MG63 (cell line): ENCODE data around the gene RTEL1. TPM values are rescaled to one million over a fixed set of nuclear protein-coding genes. Genes with fewer than 3 reads are reported as not detected.
A peak's percentile ranks its signal among the peaks of the same experiment; 100 is the strongest.
"Not testable (repeated sequence)": the region's sequence is repeated elsewhere in the genome, so short reads cannot be mapped to it uniquely, and the experiment has no call there.

Source experiments
- DNase-seq: peaks from one replicate; pipeline ENCODE4 v3.0.0-alpha.2; 2020
- H3K27me3 ChIP-seq: fragments of 250-450 bp; sonication (Bioruptor Pico); 2 replicates; pipeline ENCODE4 v1.5.1; 2020; ENCODE audit warnings: mild to moderate bottlenecking, moderate library complexity
- H3K36me3 ChIP-seq: fragments of 250-450 bp; sonication (Bioruptor Pico); 2 replicates; pipeline ENCODE4 v1.5.1; 2020; ENCODE audit warnings: mild to moderate bottlenecking, moderate library complexity
- H3K4me3 ChIP-seq: fragments of 250-450 bp; sonication (Bioruptor Pico); 2 replicates; pipeline ENCODE4 v1.5.1; 2020; ENCODE audit warnings: mild to moderate bottlenecking, moderate library complexity
- H3K9me3 ChIP-seq: fragments of 250-450 bp; sonication (Bioruptor Pico); 2 replicates; pipeline ENCODE4 v1.5.1; 2020; ENCODE audit warnings: mild to moderate bottlenecking, moderate library complexity
- total RNA-seq: library from RNA; depleted of rRNA; stranded (reverse); fragments of >200 nt; shearing (Covaris generic); gene quantifications from 2 replicates; pipeline ENCODE4 v1.2.3, GENCODE V29; 2014; ENCODE audit warnings: low replicate concordance

Gene RTEL1
- total RNA-seq, 1 experiment from 2014 or later = 13.4 TPM

DNA sequence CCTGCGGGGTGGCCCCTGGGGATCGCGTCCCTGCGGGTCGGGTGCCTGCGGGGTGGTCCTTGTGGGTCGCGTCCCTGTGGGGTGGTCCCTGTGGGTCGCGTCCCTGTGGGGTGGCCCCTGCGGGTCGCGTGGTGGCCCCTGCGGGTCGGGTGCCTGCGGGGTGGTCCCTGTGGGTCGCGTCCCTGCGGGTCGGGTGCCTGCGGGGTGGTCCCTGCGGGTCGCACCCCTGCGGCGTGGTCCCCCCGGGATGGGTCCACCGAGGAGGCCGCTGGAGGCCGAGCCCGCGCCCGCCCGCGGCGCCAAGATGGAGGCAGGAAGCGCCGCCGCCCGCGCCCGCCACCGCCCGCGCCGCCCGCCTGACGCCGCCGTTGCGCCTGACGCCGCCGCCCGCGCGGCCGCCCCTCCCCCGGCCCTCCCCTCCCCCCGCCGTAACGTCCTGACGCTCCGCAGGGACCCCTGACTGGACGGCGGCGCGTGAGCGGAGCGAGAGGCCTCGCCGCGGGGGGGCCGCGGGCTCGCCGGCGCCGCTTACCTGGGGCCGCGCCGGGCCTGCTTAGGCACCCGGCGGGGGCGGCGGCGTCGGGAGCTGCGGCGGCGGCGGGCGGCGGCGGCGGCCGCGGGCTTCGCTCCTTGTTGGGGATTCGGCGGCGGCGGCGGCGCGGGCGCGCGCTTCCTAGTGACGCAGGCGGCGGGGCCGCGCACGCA is 31.5 kb upstream of the RTEL1 start, which contains the start of gene GMEB2:
TSS of gene GMEB2 (minus strand) at position 678 of the 705 bp plus-strand sequence. CDS start 7,704 bp downstream, outside the sequence.
- Histone ChIP-seq H3K36me3 (peaks cover 17% of the 10 kb centered on the region), H3K4me3 (peak within 1 kb of the TSS; percentile 99), H3K27me3 (no peaks in the 10 kb centered on the region), H3K9me3 (no peaks in the 10 kb centered on the region)
- peak; percentile 69 for DNase-seq

DNA sequence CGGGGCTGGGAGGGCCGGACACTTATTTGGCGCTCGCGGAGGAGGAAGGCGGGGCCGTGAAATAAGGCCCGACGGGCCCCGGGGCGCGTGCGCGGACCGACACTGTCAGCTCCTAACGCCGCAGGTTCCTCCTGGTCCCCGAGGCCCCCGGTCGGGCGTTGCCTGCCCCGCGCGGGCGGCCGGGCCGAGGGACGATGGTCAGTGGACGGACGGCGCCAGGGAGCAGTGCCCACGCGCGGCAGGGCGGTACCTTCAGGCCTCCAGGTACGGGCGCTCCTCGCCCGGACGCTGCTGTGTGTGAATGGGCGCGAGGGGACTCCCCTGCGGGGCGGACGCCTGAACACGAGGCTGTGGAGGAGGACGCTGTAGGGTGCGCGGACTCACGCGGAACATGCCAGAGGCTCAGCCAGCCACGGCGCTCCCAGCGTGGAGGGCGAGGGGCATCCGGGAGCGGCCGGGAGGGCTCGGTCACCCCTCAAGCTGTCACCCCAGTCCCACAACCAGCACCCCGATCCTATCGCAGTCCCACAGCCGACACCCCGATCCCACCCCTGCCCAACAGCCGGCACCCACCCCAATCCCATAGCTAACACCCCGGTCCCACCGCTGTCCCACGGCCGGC is 30.9 kb upstream of the RTEL1 start:
- peak overlapping the region; percentile 99 for H3K4me3 ChIP-seq
- H3K9me3 ChIP-seq = no peaks in the 10 kb centered on the region
- DNase-seq = peak; percentile 91
- H3K36me3 ChIP-seq = peaks cover 17% of the 10 kb centered on the region
- no peaks in the 10 kb centered on the region for H3K27me3 ChIP-seq

DNA sequence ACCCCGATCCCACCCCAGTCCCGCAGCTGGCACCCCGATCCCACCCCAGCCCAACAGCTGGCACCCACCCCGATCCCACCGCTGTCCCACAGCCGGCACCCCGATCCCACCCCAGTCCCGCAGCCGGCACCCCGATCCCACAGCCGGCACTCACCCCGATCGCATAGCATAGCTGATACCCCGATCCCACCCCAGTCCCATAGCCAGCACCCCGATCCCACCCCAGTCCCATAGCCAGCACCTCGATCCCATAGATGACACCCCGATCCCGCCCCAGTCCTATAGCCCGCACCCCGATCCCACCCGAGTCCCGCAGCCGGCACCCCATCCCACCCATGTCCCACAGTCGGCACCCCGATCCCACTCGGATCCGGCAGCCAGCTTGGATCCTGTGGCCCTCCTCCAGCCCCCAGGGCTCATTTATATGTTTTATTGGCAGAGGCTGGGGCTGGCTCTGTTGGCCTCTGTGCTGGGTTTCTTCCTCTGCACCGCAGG is 30.3 kb upstream of the RTEL1 start:
- Histone ChIP-seq H3K36me3 (peaks cover 16% of the 10 kb centered on the region), H3K9me3 (no peaks in the 10 kb centered on the region), H3K4me3 (peak overlapping the region; percentile 99), H3K27me3 (no peaks in the 10 kb centered on the region)
- no peak for DNase-seq

GRCh38 chr20:63628246-63628975 is 29.7 kb upstream of the RTEL1 start:
- Histone ChIP-seq H3K9me3 (no peaks in the 10 kb centered on the region), H3K27me3 (no peaks in the 10 kb centered on the region), H3K36me3 (peaks cover 10% of the 10 kb centered on the region), H3K4me3 (peak overlapping the region; percentile 99)
- peak; percentile 79 for DNase-seq

- H3K4me3 ChIP-seq, H3K36me3 ChIP-seq, DNase-seq, H3K27me3 ChIP-seq, H3K9me3 ChIP-seq: not testable (repeated sequence)
These were observed 27.2 kb upstream of the RTEL1 start for GRCh38 chr20:63630956-63631355.

DNA sequence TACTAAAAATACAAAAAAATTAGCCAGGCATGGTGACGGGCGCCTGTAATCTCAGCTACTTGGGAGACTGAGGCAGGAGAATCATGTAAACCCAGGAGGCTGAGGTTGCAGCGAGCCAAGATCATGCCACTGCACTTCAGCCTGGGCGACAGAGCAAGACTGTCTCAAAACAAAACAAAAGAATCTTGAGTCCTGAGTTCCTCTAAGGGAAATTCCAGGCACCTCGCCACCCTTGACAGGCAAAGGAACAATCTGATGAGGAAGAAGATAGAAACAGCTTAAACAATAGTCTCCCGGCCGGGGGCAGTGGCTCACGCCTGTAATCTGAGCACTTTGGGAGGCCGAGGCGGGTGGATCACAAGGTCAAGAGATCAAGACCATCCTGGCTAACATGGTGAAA is 26.7 kb upstream of the RTEL1 start:
- H3K4me3 ChIP-seq, H3K27me3 ChIP-seq, DNase-seq, H3K36me3 ChIP-seq, H3K9me3 ChIP-seq: not testable (repeated sequence)

DNA sequence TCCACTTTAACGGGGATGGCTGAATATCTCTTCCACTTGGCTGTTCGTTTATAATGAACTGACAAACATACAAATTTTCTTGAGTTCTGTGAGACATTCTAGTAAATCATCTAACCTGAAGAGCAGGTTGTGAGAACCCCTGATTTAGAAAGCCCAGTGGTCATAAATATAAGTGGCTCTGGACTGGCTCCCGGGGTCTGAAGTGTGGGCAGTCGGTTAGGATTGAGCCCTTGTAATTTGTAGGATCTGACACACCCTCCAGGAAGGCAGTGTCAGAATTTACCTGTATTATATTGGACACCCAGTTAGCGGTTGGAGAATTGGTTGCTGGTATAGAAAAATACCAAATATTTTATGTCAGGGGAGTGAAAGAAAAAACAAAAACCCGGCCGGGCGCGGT is 24.4 kb upstream of the RTEL1 start:
- no peak overlapping the region for H3K4me3 ChIP-seq
- no peaks in the 10 kb centered on the region for H3K9me3 ChIP-seq
- no peak for DNase-seq
- H3K36me3 ChIP-seq = peaks cover 7% of the 10 kb centered on the region; the same call in 1 of the 2 replicates
- no peaks in the 10 kb centered on the region for H3K27me3 ChIP-seq

DNA sequence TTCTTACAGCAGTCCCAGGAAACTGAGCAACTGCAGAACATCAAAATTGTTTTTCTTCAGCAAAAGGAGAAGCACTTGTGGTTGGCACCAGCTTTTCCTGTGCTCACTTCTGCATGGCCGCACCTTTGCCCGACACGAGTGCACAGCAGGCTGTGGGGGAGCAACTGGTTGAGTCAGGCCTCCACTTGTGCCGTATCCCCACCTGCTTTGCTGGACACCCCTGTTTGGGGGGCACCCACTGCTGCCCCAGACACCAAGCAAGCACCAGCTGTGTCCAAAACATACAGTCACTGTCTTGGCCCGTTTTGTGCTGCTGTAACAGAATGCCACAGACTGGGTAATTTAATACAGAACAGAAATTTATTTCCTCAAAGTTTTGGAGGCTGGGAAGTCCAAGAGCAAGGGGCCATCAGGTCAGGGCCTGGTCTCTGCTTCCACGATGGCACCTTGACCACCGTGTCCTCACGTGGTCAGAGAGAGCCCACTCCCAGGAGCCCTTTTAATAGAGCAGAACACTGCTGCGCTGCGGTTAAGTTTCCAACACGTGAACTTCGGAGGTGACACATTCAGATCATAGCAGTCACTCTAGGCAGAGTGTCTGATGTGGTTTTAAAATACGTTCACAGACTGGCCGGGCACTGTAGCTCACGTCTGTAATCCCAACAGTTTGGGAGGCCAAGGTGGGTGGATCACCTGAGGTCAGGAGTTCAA is 22.5 kb upstream of the RTEL1 start:
- Histone ChIP-seq H3K27me3 (no peaks in the 10 kb centered on the region), H3K9me3 (no peaks in the 10 kb centered on the region), H3K4me3 (no peak overlapping the region), H3K36me3 (no peaks in the 10 kb centered on the region)
- DNase-seq = no peak

GRCh38 chr20:63636752-63637628 is 21.1 kb upstream of the RTEL1 start:
- Histone ChIP-seq H3K4me3 (no peak overlapping the region), H3K36me3 (no peaks in the 10 kb centered on the region), H3K27me3 (no peaks in the 10 kb centered on the region), H3K9me3 (no peaks in the 10 kb centered on the region)
- DNase-seq = no peak

GRCh38 chr20:63639093-63639975 is 18.8 kb upstream of the RTEL1 start:
- peaks cover 3% of the 10 kb centered on the region; the same call in 1 of the 2 replicates for H3K36me3 ChIP-seq
- H3K4me3 ChIP-seq = no peak overlapping the region
- H3K9me3 ChIP-seq = no peaks in the 10 kb centered on the region
- no peak for DNase-seq
- H3K27me3 ChIP-seq = no peaks in the 10 kb centered on the region

DNA sequence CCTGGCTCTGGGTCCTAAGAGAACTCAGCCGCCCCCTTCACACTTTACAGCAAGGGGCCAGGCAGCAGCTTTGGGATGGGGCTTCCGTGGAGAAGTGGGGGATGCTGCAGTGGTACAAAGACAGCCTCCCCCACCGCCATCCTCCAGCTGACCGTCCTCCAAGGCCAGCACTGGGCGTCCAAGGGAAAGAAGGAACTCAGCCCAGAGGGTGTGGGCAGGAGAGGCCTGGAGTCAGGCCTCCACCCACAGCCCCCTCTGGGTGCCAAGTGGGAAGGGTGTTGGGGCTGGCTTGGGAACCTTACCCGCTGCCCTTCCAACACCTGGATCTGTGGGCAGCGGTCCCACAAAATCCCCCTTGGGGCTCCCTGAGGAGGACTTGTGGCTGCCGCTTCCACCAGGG is 18.0 kb upstream of the RTEL1 start:
- H3K27me3 ChIP-seq = no peaks in the 10 kb centered on the region
- H3K36me3 ChIP-seq = peaks cover 3% of the 10 kb centered on the region; the same call in 1 of the 2 replicates
- H3K9me3 ChIP-seq = no peaks in the 10 kb centered on the region
- H3K4me3 ChIP-seq = no peak overlapping the region
- no peak for DNase-seq

- not testable (repeated sequence) for H3K27me3 ChIP-seq, H3K36me3 ChIP-seq, H3K4me3 ChIP-seq, H3K9me3 ChIP-seq, DNase-seq
These were observed 17.4 kb upstream of the RTEL1 start for GRCh38 chr20:63640686-63641085.

DNA sequence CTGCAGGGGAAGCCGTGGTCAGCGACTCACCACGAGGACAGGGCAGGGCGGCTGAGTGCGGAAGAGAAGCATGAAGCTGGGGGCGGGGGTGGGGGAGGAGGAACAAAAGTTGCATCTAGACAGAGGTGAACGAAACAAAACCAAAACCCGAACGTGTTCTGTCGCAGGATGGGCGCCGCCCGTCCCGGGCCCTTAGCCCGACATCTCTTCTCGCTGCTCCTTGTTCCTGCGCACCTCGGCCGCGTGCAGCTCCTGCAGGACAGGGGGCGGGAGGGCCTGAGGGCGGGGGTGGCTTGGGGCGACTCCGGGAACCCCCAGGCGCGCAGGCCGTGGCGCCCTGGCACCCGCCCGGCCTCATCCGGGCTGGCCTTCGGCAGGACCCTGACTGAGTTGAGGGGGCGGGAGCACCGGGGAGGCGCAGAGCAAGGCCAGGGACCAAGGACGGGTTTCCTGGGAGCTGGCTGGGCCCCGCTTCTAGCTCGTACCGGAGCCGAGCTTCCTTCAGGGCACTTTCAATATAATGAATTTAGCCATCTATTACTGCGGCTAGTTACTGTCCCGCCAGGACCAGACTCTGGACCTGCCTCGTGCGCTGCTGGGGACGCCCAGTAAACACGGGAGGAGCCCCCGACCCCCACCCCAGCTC is 16.8 kb upstream of the RTEL1 start:
- Histone ChIP-seq H3K36me3 (peaks cover 3% of the 10 kb centered on the region; the same call in 1 of the 2 replicates), H3K27me3 (no peaks in the 10 kb centered on the region), H3K4me3 (no peak overlapping the region), H3K9me3 (no peaks in the 10 kb centered on the region)
- DNase-seq = no peak

DNA sequence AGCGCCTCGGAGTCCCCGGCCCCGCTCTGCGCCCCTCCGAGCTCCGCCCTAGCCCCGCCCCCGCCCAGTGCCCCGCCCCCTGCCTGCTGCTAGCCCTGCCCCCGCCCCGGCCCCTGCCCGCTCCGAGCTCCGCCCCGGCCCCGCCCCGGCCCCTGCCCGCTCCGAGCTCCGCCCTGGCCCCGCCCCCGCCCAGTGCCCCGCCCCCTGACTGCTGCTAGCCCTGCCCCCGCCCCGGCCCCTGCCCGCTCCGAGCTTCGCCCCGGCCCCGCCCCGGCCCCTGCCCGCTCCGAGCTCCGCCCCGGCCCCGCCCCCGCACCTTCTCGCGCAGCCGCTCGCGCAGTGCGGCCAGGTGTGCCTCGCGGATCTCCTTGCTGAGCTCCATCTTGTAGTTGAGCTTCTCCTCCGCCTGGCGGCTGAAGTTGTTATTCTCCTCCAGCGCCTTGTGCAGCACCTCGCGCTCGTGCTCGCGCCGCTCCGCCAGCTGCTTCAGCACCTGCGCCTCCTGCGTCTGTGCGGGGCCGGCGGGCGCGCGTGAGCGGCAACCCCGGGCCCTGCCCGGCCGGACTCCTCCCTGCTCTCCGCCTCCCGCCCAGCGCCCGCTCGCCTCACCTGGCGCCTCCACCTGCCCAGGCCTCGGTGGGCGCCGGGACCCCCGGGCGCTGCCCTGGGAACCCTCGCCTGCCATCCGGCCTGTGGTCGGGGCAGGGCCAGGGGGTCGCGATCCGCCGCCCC is 16.2 kb upstream of the RTEL1 start:
- no peak for DNase-seq
- H3K4me3 ChIP-seq = no peak overlapping the region
- H3K27me3 ChIP-seq = no peaks in the 10 kb centered on the region
- no peaks in the 10 kb centered on the region for H3K9me3 ChIP-seq
- H3K36me3 ChIP-seq = peaks cover 3% of the 10 kb centered on the region; the same call in 1 of the 2 replicates
